GM18907 (cell line): ENCODE results near the gene SLC46A1.
"Not testable (repeated sequence)": the region's sequence is repeated elsewhere in the genome, so short reads cannot be mapped to it uniquely, and the experiment has no call there.

Experiments used
- ATAC-seq: cut with Tn5 transposase; IDR thresholded peaks from one replicate; pipeline ENCODE4 v1.9.1; 2021; ENCODE audit warnings: mild to moderate bottlenecking, moderate library complexity; ENCODE audit not compliant: unreplicated experiment

SLC46A1 gene

GRCh38 chr17:28405632-28406472 is at the start of gene SLC46A1:
Gene SLC46A1, minus strand, starts transcription at chr17:28406212. Its CDS starts 98 bp downstream, at chr17:28406114.
- peak; percentile 75 for ATAC-seq

- ATAC-seq, result no peak
Measured at GRCh38 chr17:28449859-28450258, 43.8 kb upstream of the SLC46A1 start.

DNA sequence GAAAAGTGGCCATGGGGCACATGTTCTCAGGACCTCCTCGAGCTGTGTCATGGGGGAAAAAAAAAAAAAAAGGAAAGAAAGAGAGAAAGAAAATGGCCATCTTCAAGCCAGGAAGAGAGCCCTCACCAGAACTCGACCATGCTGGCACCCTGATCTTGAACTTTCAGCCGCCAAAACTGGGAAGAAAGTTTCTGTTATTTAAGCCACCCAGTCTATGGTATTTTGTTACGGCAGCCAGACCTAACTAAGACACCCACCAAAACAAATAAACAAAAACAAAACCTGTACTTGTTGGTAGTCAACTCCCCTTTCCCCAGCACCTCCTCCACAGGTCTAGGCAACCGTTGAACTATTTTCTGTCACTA is 41.4 kb upstream of the SLC46A1 start:
- no peak for ATAC-seq

DNA sequence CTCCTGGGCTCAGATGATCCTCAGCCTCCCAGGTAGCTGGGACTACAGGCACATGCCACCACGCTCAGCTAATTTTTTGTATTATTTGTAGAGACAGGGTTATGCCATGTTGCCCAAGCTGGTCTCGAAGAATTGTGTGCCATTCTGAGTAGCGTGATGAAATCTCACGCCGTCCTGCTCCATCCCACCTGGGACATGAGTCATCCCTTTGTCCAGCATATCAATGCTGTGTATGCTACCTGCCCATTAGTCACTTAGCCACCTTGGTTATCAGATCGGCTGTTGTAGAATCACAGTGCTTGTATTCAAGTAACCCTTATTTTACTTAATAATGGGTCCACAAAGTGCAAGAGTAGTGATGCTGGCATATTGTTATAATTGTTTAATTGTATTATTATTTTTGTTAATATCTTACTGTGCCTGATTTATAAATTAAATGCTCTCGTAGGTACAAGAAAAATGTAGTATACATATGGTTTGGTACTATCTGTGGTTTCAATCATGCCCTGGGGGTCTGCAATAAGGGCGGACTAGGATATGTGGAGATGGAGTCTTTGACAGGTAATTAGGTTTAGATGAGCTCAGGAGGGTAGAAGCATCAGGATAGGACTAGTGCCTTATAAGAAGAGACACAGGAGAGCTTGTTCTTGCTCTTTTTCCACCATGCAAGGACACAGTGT is 40.8 kb upstream of the SLC46A1 start:
- ATAC-seq, result no peak

DNA sequence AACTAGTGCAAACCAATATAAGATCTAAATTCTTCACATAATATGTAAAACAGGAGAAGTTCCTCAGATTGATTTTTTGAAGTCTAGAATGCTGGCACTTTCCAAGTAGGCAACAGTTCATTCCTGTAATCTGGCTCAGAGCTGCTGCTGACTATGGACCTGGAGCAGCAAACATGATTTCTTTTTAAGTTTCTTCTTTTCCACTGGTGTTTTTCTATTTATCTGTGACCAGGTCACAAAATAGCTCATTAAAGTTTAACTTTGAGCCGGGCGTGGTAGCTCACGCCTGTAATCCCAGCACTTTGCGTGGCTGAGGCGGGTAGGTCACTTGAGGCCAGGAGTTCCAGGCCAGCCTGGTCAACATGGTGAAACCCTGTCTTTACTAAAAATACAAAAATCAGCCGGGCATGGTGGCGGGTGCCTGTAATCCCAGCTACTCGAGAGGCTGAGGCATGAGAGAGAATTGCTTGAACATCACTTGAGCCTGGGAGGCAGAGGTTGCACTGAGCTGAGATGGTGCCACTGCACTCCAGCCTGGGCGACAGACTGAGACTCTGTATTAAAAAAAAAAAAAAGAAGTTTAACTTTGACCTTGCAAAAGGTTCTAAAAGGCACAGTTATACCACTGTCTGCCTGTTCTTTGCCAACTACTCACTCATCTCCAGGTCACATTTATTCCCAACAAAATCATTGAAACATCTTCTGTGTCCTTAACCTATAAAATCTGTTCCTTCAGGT is 38.1 kb upstream of the SLC46A1 start:
- no peak for ATAC-seq

DNA sequence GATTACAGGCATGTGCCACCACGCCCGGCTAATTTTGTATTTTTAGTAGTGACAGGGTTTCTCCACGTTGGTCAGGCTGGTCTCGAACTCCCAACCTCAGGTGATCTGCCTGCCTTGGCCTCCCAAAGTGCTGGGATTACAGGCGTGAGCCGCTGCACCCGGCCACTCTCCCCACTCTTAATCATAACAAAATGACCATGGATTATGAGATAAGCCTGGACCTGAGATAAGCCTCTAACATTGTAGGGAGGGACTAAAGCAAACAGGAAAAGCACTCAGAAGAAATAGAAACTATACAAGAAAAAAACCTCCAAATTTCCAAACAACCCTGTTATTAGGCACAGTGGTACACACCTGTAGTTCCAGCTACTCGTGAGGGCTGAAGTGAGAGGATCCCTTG is 28.3 kb upstream of the SLC46A1 start:
- ATAC-seq, result not testable (repeated sequence)

- no peak for ATAC-seq
Measured at GRCh38 chr17:28433721-28434120, 27.7 kb upstream of the SLC46A1 start.

GRCh38 chr17:28427982-28428381 is 22.0 kb upstream of the SLC46A1 start:
- not testable (repeated sequence) for ATAC-seq

- ATAC-seq, result no peak
Measured at GRCh38 chr17:28427371-28427770, 21.4 kb upstream of the SLC46A1 start.

DNA sequence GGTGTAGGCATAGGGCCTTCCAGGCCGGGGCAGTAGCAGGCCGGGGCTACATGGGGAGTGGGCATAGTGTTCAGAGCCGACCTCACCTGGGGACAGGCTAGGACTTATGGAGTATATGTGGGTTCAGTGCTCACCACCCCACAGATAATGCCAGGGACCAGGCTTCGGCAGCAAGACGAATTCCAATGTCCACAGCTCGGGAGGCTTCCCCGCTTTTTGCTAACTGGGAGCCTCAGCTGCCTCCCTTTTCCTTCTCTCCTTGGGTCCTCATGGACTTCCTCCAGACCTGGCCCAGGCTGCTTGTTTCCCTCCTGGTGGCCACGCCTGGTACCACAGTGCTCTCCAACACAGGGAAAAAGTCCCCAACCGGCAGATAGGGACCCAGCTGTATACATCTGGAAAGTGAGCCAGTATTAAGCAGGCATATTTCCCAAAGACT is 20.1 kb upstream of the SLC46A1 start:
- no peak for ATAC-seq

GRCh38 chr17:28425206-28425605 is 19.2 kb upstream of the SLC46A1 start:
- ATAC-seq, result no peak

- no peak for ATAC-seq
Measured at GRCh38 chr17:28421787-28422305, 15.8 kb upstream of the SLC46A1 start.

GRCh38 chr17:28416703-28417311 is 10.8 kb upstream of the SLC46A1 start:
- ATAC-seq, result peak; percentile 56

DNA sequence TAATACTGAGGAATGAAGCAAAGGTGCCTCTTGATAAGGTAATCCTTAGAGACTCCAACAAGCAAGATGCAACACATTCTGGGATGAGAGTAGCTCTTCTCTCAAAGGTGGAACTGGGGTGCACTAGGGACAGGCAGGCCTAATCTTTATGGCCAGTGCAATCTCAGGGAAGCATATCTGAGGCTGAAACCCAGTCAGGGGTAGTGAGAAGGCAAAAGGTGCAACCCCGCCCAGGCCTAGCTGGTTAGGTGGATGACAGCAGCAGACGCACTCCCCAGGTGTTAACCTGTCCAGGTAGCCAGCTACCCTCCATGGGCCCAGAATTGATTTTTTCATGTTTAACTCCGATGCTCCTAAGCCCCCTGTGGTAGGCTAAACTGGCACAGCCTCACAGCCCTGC is 9.9 kb upstream of the SLC46A1 start:
- no peak for ATAC-seq

- ATAC-seq, result no peak
Measured at GRCh38 chr17:28413804-28414203, 7.8 kb upstream of the SLC46A1 start.

- no peak for ATAC-seq
Measured at GRCh38 chr17:28412099-28412498, 6.1 kb upstream of the SLC46A1 start.

DNA sequence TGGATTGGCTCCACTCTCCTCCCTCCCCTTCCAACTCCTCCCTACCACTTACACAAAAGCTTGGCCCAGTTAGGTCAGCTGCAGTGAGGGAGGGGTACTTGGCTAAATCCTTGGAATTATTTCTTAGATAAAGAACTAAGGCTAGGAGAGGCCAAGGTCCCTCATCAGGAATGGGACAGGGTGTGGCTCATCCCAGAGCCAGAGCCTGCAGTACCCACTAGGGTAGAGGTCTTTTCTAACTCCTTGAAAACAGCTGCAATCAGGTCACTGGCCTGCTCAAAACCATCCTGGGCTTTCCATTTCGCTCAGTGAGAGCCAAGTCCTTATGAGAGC is 1.9 kb upstream of the SLC46A1 start:
- no peak for ATAC-seq

GRCh38 chr17:28407130-28407973 is 1.3 kb upstream of the SLC46A1 start:
- no peak for ATAC-seq

DNA sequence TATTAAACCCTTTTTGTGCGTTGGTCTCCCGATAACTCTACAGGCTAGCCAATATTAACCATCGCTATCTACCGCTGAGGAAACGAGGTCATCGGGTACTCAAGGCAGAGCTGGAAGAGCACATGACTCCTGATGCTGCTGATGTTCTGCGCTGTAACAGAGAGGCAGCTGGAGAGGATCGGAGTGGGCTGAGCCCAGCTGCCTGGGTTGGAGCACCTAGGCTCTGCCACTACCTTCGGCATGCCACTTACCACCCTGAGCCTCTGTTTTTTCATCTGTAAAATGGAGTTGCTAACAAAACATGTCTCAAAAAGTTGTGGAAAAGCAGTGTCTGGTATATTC is 432 bp upstream of the SLC46A1 start:
- no peak for ATAC-seq
